ENCODE results near the gene TSPYL2. TPM values are rescaled to one million over a fixed set of nuclear protein-coding genes. Genes with fewer than 3 reads are reported as not detected.

TSPYL2 gene
- total and polyA plus RNA-seq, 8 donors, result 11.8 to 134 (median 24.0) TPM

DNA sequence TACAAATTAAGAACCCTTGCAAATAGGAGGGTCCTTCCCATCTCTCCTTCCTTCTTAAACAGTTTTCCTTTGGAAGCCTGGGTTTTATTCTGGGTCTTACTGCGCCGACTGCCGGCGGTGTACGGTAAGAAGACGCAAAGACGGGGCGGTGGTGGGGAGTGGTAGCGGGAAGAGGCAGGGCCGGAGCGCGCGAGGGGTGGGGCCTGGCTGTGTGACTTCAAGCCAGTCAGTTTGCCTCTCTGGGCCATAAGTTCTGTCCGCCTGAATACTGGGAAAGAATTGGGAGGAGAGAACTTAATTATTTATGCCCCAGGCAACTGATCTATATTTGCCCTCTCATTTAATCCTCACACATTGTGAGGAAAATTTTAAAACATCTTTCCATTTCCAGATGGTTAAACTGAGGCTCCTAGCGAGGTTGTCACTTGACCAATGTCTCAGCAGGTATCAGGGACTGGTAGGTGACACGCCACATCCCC is 11.0 kb downstream of the TSPYL2 start:
- Histone ChIP-seq H3K4me1 (no peaks in the 10 kb centered on the region), H3K9me3 (no peaks in the 10 kb centered on the region), H3K36me3 (no peaks in the 10 kb centered on the region), H3K27ac (peak overlapping the region; percentile 69 to 86 (median 82)), H3K27me3 (peaks cover 0 to 5% (median 0%) of the 10 kb centered on the region in 4 donors), H3K4me3 (peak overlapping the region in 2 of 4 donors; percentile 49 to 62)
- 1 to 24% methylated on average over 16 of the region's 16 CpGs for WGBS, 2 donors
- ATAC-seq, result peak; percentile 70 to 82 (median 74)
- peak; percentile 76 to 88 (median 82) for DNase-seq
- intact Hi-C loops (cut with DNase I), result no loop called here
- peak; percentile 91 for FAIRE-seq
- TF ChIP-seq, protein P1, sequence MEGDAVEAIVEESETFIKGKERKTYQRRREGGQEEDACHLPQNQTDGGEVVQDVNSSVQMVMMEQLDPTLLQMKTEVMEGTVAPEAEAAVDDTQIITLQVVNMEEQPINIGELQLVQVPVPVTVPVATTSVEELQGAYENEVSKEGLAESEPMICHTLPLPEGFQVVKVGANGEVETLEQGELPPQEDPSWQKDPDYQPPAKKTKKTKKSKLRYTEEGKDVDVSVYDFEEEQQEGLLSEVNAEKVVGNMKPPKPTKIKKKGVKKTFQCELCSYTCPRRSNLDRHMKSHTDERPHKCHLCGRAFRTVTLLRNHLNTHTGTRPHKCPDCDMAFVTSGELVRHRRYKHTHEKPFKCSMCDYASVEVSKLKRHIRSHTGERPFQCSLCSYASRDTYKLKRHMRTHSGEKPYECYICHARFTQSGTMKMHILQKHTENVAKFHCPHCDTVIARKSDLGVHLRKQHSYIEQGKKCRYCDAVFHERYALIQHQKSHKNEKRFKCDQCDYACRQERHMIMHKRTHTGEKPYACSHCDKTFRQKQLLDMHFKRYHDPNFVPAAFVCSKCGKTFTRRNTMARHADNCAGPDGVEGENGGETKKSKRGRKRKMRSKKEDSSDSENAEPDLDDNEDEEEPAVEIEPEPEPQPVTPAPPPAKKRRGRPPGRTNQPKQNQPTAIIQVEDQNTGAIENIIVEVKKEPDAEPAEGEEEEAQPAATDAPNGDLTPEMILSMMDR (IDR thresholded peaks at IDR 0.05), result peak in 2 of 4 donors; percentile 15

GRCh38 chrX:53093748-53094581 is 11.8 kb downstream of the TSPYL2 start, which contains the start of gene KANTR:
Gene KANTR, plus strand, starts transcription at chrX:53094142. Its CDS starts 30,131 bp downstream, at chrX:53124273.
- H3K36me3 ChIP-seq, result no peaks in the 10 kb centered on the region
- peak within 1 kb of the TSS; percentile 24 to 62 (median 38) for H3K4me3 ChIP-seq
- H3K27me3 ChIP-seq, result no peaks in the 10 kb centered on the region
- WGBS, 2 donors, result 0 to 27% methylated on average over 52 to 67 of the region's 67 CpGs
- intact Hi-C loops (cut with DNase I), result no loop called here
- ATAC-seq, result peak; percentile 89 to 94 (median 90)
- TF ChIP-seq, protein P1 (IDR thresholded peaks at IDR 0.05), result no peak
- no peaks in the 10 kb centered on the region for H3K9me3 ChIP-seq
- no peaks in the 10 kb centered on the region for H3K4me1 ChIP-seq
- FAIRE-seq, result peak; percentile 97
- peak within 1 kb of the TSS; percentile 69 to 86 (median 82) for H3K27ac ChIP-seq
- DNase-seq, result peak; percentile 81 to 91 (median 88)

DNA sequence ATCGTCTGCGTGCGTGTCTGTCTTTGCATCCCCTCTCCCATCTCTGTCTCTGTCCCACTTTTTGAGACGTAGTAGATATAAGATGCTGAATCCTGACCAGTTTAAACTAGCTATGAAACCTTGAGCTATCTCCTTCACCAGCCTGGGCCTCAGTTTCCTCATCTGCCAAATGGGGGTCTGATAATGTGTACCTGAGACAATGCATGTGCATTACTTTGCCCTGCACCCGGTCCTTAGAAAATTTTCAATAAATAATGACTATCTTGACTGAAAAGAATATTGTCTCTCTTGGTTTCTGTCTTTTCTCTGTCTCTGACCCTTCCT is 12.4 kb downstream of the TSPYL2 start:
- peak overlapping the region; percentile 24 to 62 (median 38) for H3K4me3 ChIP-seq
- no peaks in the 10 kb centered on the region for H3K36me3 ChIP-seq
- H3K27ac ChIP-seq, result peak overlapping the region; percentile 69 to 86 (median 82)
- H3K9me3 ChIP-seq, result no peaks in the 10 kb centered on the region
- no peak for DNase-seq
- TF ChIP-seq, protein P1 (IDR thresholded peaks at IDR 0.05), result no peak
- 0 to 34% methylated on average over 5 of the region's 5 CpGs for WGBS, 2 donors
- no peak for FAIRE-seq
- intact Hi-C loops (cut with DNase I), result no loop called here
- no peaks in the 10 kb centered on the region for H3K27me3 ChIP-seq
- ATAC-seq, result no peak
- no peaks in the 10 kb centered on the region for H3K4me1 ChIP-seq

DNA sequence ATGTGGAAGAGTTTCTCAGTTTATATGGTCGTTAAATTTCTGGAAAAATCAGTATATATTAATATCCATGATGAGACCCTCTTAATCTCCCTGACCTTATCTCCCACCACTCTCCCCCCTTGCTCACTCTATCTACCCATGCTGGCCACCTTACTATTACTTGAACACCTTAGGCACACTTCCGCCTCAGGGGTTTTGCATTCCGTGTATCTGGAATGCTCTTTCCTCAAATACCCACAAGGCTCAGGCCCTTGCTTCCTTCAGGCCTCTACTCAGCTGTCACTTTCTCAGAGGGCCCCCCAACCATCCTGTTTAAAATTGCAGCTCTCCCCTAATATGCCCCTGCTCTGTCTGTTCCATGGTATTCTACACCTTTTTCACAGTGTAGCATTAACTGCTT is 13.6 kb downstream of the TSPYL2 start:
- TF ChIP-seq, protein P1 (IDR thresholded peaks at IDR 0.05), result no peak
- no peak for DNase-seq
- intact Hi-C loops (cut with DNase I), result no loop called here
- WGBS, 2 donors, result 74 to 76% methylated on average over 3 of the region's 3 CpGs
- ATAC-seq, result no peak
- no peak overlapping the region for H3K4me3 ChIP-seq
- H3K9me3 ChIP-seq, result no peaks in the 10 kb centered on the region
- no peaks in the 10 kb centered on the region for H3K27me3 ChIP-seq
- FAIRE-seq, result no peak
- H3K4me1 ChIP-seq, result no peaks in the 10 kb centered on the region
- no peaks in the 10 kb centered on the region for H3K36me3 ChIP-seq
- H3K27ac ChIP-seq, result no peak overlapping the region
